MG63 (cell line): Measurements from ENCODE around the gene GPT2. TPM values are rescaled to one million over a fixed set of nuclear protein-coding genes. Genes with fewer than 3 reads are reported as not detected.

ENCODE experiments used
- DNase-seq: peaks from one replicate; pipeline ENCODE4 v3.0.0-alpha.2; 2020
- H3K27me3 ChIP-seq: fragments of 250-450 bp; sonication (Bioruptor Pico); 2 replicates; pipeline ENCODE4 v1.5.1; 2020; ENCODE audit warnings: mild to moderate bottlenecking, moderate library complexity
- H3K36me3 ChIP-seq: fragments of 250-450 bp; sonication (Bioruptor Pico); 2 replicates; pipeline ENCODE4 v1.5.1; 2020; ENCODE audit warnings: mild to moderate bottlenecking, moderate library complexity
- H3K4me3 ChIP-seq: fragments of 250-450 bp; sonication (Bioruptor Pico); 2 replicates; pipeline ENCODE4 v1.5.1; 2020; ENCODE audit warnings: mild to moderate bottlenecking, moderate library complexity
- H3K9me3 ChIP-seq: fragments of 250-450 bp; sonication (Bioruptor Pico); 2 replicates; pipeline ENCODE4 v1.5.1; 2020; ENCODE audit warnings: mild to moderate bottlenecking, moderate library complexity
- total RNA-seq: library from RNA; depleted of rRNA; stranded (reverse); fragments of >200 nt; shearing (Covaris generic); gene quantifications from 2 replicates; pipeline ENCODE4 v1.2.3, GENCODE V29; 2014; ENCODE audit warnings: low replicate concordance

GPT2 gene
- total RNA-seq, 1 experiment from 2014 or later, result 67.1 TPM

DNA sequence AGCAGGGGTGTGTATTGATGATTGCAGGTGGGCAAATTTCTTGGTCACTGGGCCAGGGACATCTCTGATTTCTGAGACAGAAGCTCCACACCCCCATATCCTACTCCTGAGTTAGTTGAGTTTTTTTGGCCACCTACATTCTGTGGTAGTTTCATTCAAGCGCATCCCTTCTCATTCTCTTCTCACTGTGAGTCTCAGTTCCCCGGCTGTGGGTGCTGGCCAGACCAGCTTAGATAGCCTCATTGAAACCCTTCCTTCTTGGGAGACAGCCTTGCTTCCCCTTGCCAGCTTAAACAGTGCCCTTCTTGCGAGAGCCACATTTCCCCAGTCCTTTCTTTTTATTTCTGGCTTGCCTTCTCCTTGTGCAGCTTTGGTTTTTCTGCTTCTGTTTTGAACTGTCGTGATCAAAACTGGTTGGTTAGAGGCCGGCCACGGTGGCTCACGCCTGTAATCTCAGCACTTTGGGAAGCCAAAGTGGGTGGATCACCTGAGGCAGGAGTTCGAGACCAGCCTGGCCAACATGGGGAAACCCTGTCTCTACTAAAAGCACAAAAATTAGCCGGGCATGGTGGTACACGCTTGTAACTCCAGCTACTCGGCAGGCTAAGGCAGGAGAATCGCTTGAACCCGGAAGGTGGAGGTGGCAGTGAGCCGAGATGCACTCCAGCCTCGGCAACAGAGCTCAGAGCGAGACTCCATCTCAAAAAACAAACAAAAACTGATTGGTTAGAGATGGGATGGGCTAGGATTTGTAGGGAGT lies 2.8 kb downstream of the GPT2 start:
- Histone ChIP-seq H3K9me3 (no peaks in the 10 kb centered on the region), H3K27me3 (no peaks in the 10 kb centered on the region), H3K36me3 (peaks cover 55% of the 10 kb centered on the region), H3K4me3 (no peak overlapping the region)
- no peak for DNase-seq

- Histone ChIP-seq H3K4me3 (no peak overlapping the region), H3K9me3 (no peaks in the 10 kb centered on the region), H3K36me3 (peaks cover 61% of the 10 kb centered on the region), H3K27me3 (no peaks in the 10 kb centered on the region)
- DNase-seq, result no peak
These were observed 3.3 kb downstream of the GPT2 start for GRCh38 chr16:46887524-46887854.

DNA sequence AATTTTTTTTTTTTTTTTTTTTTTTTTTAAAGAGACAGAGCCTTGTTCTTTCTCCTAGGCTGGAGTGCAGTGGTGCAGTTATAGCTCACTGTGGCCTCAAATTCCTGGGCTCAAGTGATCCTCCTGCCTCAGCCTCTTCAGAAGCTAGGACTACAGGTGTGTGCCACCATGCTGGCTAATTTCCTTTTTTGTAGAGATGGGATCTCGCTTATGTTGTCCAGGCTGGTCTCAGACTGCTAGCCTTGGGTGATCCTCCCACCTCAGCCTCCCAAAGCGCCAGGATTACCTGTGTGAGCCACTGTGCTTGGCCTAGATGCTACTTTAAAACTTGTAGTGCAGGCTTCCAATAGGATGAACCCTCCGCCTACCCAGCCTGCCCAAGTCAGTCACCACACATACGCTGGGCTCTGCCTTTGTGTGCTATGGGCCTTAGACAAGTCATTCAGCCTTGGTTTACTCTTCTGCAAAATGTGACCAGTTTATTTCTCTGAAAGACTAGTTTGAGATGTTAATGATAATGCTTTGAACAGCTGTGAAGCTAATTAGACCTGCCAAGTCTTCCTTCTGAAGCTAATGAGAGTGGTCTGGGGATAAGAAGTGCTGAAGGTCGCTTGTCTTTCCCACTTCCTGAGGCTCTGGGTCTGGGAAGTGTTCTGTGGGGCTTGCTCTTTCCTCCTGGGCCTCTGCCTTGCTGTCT lies 5.2 kb downstream of the GPT2 start:
- Histone ChIP-seq H3K4me3 (no peak overlapping the region), H3K9me3 (no peaks in the 10 kb centered on the region), H3K36me3 (peaks cover 77% of the 10 kb centered on the region), H3K27me3 (no peaks in the 10 kb centered on the region)
- no peak for DNase-seq

- no peak for DNase-seq
- no peaks in the 10 kb centered on the region for H3K9me3 ChIP-seq
- no peaks in the 10 kb centered on the region for H3K27me3 ChIP-seq
- H3K36me3 ChIP-seq, result peaks cover 76% of the 10 kb centered on the region
- H3K4me3 ChIP-seq, result no peak overlapping the region
These were observed 5.8 kb downstream of the GPT2 start for GRCh38 chr16:46889942-46890300.

DNA sequence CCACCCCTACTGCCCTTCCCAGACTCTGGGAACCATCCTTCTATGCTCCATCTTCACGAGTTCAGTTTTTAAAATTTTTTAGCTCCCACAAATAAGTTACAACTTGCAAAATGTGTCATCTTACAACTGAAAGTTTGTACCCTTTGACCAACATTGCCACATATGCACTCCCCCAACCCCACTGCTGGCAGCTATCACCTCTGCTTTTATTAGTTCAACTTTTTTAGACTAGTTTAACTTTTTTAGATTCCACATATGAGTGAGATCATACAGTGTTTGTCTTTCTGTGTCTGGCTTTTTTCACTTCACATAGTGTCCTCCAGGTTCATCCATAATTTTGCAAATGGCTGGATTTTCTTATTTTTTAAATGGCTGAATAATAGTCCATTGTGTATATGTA lies 7.7 kb downstream of the GPT2 start:
- DNase-seq, result no peak
- Histone ChIP-seq H3K4me3 (no peak overlapping the region), H3K27me3 (no peaks in the 10 kb centered on the region), H3K9me3 (no peaks in the 10 kb centered on the region), H3K36me3 (peaks cover 70% of the 10 kb centered on the region)

GRCh38 chr16:46894036-46894672 lies 10.0 kb downstream of the GPT2 start:
- Histone ChIP-seq H3K9me3 (no peaks in the 10 kb centered on the region), H3K36me3 (peaks cover 68% of the 10 kb centered on the region), H3K4me3 (no peak overlapping the region), H3K27me3 (no peaks in the 10 kb centered on the region)
- DNase-seq, result no peak

- H3K27me3 ChIP-seq, result no peaks in the 10 kb centered on the region
- H3K36me3 ChIP-seq, result peaks cover 72% of the 10 kb centered on the region
These were observed 11.5 kb downstream of the GPT2 start for GRCh38 chr16:46895399-46896313.

GRCh38 chr16:46896314-46896968 lies 12.3 kb downstream of the GPT2 start:
- DNase-seq, result no peak

More at GRCh38 chr16:46895399-46896313, 11.5 kb downstream of the GPT2 start:
- Histone ChIP-seq H3K9me3 (no peaks in the 10 kb centered on the region), H3K4me3 (no peak overlapping the region)
- no peak for DNase-seq

GRCh38 chr16:46897471-46897870 lies 13.3 kb downstream of the GPT2 start:
- no peak for DNase-seq
- Histone ChIP-seq H3K27me3 (no peaks in the 10 kb centered on the region), H3K9me3 (no peaks in the 10 kb centered on the region), H3K4me3 (no peak overlapping the region), H3K36me3 (peaks cover 75% of the 10 kb centered on the region)

More at GRCh38 chr16:46896314-46896968, 12.3 kb downstream of the GPT2 start:
- Histone ChIP-seq H3K4me3 (no peak overlapping the region), H3K27me3 (no peaks in the 10 kb centered on the region), H3K36me3 (peaks cover 73% of the 10 kb centered on the region), H3K9me3 (no peaks in the 10 kb centered on the region)

- no peaks in the 10 kb centered on the region for H3K9me3 ChIP-seq
- peaks cover 77% of the 10 kb centered on the region for H3K36me3 ChIP-seq
- no peak for DNase-seq
- no peak overlapping the region for H3K4me3 ChIP-seq
- H3K27me3 ChIP-seq, result no peaks in the 10 kb centered on the region
These were observed 13.8 kb downstream of the GPT2 start for GRCh38 chr16:46898006-46898405.

GRCh38 chr16:46899443-46900143 lies 15.4 kb downstream of the GPT2 start:
- Histone ChIP-seq H3K9me3 (no peaks in the 10 kb centered on the region), H3K36me3 (peaks cover 75% of the 10 kb centered on the region), H3K27me3 (no peaks in the 10 kb centered on the region), H3K4me3 (no peak overlapping the region)
- peak; percentile 38 for DNase-seq

DNA sequence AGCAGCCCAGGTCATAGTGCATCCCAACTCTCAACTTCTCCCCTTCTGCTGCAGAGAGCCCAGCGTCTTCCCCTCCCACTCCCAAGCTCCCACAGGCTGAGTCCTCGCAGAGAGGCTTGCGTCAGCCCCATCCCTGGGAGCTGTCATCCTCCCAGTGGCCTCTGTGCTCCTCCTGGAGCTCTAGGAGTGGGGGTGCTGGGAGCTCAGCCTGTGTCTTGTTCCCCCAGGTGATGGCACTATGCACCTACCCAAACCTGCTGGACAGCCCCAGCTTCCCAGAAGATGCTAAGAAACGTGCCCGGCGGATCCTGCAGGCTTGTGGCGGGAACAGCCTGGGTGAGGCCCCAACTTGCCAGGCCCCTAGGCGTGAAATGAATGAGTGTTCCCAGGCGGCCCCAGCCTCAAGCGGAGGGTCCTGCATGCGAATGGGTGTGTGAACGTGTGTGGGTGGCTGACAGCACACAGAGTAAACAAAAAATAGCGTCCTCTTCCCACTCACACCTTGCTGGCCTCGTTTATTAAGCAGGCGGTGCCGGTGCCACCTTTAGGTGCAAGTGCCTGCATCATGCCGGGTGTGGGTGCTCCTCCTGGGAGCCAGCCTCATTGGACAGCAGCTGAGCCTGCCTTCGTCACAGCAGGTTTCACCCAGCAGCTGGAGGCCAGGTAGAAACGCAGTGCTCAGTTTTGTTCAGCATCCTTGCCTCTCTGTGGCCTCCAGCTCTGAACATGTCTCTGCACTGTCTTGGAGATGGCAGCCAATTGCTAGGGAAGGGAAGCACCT lies 16.5 kb downstream of the GPT2 start:
- H3K27me3 ChIP-seq, result no peaks in the 10 kb centered on the region
- H3K9me3 ChIP-seq, result no peaks in the 10 kb centered on the region
- peaks cover 79% of the 10 kb centered on the region for H3K36me3 ChIP-seq
- DNase-seq, result no peak
- H3K4me3 ChIP-seq, result no peak overlapping the region

GRCh38 chr16:46901709-46902108 lies 17.5 kb downstream of the GPT2 start:
- no peak for DNase-seq
- Histone ChIP-seq H3K36me3 (peaks cover 82% of the 10 kb centered on the region), H3K4me3 (no peak overlapping the region), H3K27me3 (no peaks in the 10 kb centered on the region), H3K9me3 (no peaks in the 10 kb centered on the region)

DNA sequence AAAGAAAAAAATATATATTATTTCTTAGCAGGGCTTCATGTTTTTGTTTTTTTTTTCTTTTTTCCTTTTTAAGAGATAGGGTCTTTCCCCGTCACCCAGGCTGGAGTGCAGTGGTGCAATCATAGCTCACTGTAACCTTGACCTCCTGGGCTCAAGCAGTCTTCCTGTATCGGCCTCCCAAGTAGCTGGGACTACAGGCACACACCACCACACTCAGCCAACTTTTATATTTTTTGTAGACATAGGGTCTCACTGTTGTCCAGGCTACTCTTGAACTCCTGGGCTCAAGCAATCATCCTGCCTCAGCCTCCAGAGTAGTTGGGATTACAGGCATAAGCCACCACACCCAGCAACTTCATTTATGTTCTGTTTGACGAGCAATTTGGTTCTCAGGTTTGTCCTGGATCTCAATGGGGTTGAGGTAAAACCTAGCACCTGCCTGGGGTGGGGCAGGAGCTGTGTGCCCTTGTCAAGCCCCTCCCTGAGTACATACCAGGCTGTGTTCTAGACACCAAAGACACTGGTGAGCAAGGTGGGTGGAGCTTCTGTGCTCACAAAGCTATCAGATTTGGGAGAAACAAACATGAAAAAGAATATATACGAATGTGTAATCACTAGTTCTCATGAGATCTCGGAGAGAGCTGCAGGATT lies 19.2 kb downstream of the GPT2 start:
- H3K27me3 ChIP-seq, result no peaks in the 10 kb centered on the region
- no peak overlapping the region for H3K4me3 ChIP-seq
- peaks cover 72% of the 10 kb centered on the region for H3K36me3 ChIP-seq
- no peak for DNase-seq
- H3K9me3 ChIP-seq, result no peaks in the 10 kb centered on the region

GRCh38 chr16:46904471-46904870 lies 20.3 kb downstream of the GPT2 start:
- H3K9me3 ChIP-seq, result no peaks in the 10 kb centered on the region
- H3K4me3 ChIP-seq, result no peak overlapping the region
- no peaks in the 10 kb centered on the region for H3K27me3 ChIP-seq
- H3K36me3 ChIP-seq, result peaks cover 72% of the 10 kb centered on the region
- DNase-seq, result no peak
